ENCODE data around the gene NDUFS8.

NDUFS8 gene

DNA sequence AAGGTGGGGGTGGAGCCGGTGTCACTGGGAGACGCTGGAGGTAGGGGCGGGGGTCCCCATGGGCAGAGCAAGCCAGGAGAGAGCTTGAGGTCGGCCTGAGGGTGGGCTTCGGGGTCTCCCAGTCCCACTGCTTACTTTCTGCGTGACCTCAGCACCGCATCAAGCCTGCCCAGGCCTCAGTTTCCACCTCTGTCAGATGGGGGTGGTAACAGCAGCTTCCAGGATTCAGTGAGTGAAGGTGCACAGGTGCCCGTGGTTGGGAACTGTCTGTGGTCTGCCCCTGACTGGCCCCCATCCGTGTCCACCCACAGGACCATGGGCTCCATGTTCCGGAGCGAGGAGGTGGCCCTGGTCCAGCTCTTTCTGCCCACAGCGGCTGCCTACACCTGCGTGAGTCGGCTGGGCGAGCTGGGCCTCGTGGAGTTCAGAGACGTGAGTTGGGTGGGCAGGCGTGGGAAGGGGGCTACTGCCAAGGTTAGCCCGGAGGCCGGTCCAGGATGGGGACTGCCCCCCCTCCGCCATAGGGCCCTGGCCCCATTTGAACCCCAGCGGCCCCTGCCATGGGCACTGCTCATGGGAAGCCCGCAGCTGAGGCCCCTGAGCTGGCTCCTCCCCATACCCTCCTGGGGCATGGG is 10.6 kb downstream of the NDUFS8 start:
- intact Hi-C loops (cut with DNase I), result no loop called here
- DNase-seq, result no peak

DNA sequence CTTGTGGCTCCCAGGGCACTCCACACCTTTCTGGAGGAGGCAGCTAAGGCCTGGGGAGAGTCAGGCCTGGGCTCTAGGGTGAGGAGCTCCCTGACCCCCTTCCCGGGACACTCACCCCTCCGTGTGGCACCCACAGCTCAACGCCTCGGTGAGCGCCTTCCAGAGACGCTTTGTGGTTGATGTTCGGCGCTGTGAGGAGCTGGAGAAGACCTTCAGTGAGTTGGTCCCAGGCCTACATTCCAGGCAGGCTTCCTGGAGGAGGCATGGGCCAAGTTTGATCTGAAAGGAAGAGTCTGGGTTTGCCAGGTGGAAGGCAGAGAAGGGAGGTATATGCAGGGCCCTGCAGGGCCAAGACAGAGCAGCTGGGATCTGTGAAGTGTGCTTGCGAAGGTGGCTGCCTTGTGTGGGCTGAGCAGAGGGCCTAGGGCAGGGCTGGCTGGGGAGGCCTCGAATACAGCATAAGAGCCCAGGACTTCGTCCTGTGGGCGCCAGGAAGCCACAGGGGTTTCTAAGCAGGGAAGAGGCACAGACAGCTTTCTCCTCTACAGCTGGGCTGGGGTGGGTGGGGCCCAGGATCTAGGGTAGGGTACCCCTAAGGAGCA is 11.2 kb downstream of the NDUFS8 start:
- intact Hi-C loops (cut with DNase I), result no loop called here
- DNase-seq, result no peak

DNA sequence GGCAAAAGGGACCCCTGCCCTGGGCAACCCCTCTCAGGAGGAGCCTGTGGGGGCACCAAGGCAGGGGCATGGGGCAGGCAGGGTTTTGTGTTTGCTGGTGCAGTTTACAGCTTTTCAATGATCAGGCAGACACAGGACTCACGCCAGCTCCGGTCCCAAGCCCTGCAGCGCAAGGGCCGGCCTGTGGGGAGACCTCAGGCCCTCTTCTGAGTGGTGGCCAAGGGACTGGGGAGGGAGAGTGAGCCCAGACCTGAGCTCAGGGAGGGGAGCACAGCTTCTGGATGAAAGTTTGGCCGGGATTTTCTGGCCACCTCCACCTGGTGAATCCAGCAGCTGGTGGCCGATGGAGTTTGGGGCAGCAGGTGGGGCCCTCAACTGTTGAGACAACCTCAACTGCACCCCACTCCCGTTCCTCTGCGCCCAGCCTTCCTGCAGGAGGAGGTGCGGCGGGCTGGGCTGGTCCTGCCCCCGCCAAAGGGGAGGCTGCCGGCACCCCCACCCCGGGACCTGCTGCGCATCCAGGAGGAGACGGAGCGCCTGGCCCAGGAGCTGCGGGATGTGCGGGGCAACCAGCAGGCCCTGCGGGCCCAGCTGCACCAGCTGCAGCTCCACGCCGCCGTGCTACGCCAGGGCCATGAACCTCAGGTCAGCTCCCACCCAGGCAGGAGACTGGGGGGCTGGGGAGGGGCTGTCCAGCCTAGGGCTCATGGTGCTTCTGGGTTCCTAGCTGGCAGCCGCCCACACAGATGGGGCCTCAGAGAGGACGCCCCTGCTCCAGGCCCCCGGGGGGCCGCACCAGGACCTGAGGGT is 11.9 kb downstream of the NDUFS8 start:
- no peak for DNase-seq

DNA sequence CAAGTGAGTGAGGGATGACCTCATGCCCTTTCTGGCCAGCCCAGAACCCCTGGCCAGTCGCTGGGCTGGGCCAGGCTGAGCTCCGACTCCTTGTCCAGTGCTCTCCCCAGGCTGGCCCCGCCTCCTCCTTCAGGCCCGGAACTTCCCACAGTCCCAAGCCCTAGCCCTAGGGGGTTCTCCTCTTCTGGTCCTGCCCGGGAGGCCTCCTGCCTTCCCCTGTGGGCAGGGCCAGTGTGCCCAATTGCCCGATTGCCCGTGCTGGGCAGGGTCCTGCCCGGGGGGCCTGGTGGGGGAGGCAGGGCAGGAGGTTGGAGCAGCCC is 12.5 kb downstream of the NDUFS8 start:
- intact Hi-C loops (cut with DNase I), result no loop called here

More for the DNA sequence above, 11.9 kb downstream of the NDUFS8 start:
- intact Hi-C loops (cut with DNase I), result no loop called here

DNA sequence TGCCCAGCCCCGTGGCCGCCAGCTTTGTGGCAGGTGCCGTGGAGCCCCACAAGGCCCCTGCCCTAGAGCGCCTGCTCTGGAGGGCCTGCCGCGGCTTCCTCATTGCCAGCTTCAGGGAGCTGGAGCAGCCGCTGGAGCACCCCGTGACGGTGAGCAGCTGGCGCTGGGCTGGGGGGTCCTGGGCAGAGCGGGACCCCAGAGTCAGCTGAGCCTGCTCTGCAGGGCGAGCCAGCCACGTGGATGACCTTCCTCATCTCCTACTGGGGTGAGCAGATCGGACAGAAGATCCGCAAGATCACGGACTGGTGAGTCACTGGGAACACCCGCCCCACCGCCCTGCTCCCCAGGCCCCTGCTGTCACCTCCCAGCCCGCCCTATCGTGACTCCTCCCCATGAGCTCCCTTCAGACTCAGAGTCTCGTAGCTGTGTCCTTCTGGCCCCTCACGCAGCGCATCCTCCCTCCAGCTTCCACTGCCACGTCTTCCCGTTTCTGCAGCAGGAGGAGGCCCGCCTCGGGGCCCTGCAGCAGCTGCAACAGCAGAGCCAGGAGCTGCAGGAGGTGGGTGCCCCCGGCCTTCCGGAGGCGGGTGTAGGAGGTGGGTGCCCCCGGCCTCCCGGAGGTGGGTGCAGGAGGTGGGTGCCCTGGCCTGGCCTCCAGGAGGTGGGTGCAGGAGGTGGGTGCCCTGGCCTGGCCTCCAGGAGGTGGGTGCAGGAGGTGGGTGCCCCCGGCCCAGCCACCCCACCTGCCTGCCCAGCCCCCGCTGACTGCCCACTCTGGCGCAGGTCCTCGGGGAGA is 13.1 kb downstream of the NDUFS8 start:
- peak in 1 of 42 donors; percentile 25 for DNase-seq
- intact Hi-C loops (cut with DNase I), result no loop called here

More for the DNA sequence above, 12.5 kb downstream of the NDUFS8 start:
- no peak for DNase-seq

DNA sequence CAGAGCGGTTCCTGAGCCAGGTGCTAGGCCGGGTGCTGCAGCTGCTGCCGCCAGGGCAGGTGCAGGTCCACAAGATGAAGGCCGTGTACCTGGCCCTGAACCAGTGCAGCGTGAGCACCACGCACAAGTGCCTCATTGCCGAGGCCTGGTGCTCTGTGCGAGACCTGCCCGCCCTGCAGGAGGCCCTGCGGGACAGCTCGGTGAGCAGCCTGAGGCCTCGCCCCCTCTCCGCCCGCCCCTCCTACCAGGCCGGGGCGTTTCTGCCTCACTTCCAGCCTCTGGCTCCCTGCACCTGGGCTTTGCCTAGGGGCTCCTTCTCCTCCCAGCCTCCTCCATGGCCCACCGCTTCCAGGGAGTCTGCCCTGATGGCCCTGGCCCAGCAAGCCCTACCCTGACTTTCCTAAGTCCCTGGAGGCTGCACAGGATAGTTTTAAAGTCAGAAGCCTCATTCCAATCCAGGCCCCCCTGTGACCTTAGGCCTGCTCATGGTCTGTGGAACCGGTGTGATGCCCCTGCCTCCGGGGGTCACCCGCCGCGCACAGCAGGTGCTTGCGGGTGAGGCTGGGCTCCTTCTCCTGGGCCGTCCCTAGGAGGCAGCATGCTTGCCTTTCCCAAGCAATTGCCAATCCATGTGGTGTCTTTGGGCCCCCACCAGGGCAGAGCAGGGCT is 13.8 kb downstream of the NDUFS8 start:
- no peak for DNase-seq
- intact Hi-C loops (cut with DNase I), result no loop called here

DNA sequence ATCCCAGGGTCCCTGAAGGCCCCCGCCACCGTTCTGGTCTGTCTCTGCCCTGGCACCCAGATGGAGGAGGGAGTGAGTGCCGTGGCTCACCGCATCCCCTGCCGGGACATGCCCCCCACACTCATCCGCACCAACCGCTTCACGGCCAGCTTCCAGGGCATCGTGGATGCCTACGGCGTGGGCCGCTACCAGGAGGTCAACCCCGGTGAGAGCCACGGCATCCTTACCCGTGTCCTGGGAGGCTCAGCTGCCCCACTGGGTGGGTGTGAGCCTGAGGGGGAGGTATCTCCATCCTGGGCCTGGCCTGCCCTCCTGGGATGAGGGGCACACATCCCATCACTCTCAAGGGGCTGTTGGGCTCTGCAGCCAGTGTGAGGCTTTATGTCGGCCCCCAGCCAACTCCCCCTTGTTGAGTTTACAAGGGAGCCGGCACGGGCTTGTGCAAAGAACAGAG is 14.4 kb downstream of the NDUFS8 start:
- intact Hi-C loops (cut with DNase I), result no loop called here
- no peak for DNase-seq

DNA sequence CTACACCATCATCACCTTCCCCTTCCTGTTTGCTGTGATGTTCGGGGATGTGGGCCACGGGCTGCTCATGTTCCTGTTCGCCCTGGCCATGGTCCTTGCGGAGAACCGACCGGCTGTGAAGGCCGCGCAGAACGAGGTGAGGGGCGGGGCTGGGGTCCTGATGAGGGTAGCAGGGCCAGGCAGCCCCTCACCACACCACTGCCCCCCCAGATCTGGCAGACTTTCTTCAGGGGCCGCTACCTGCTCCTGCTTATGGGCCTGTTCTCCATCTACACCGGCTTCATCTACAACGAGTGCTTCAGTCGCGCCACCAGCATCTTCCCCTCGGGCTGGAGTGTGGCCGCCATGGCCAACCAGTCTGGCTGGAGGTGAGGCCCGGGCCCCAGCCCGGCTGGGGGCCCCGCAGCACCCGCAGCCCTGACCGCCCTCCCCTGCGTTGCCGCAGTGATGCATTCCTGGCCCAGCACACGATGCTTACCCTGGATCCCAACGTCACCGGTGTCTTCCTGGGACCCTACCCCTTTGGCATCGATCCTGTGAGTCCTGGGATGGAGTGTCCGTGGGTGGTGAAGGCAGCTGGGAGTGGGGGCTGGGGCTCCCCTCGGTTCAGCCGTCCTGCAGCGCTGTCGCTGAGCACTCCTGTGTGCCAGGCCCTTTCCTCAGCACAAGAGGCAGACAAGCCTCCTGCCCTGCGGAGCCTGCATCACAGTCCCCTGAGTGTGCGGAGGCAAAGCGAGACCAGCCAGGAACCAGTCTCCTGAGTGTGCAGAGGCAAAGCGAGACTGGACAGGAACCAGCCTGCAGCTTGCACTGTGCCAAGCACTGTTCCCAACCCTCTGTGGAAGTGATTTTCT is 17.2 kb downstream of the NDUFS8 start:
- DNase-seq, result no peak
- intact Hi-C loops (cut with DNase I), result no loop called here

DNA sequence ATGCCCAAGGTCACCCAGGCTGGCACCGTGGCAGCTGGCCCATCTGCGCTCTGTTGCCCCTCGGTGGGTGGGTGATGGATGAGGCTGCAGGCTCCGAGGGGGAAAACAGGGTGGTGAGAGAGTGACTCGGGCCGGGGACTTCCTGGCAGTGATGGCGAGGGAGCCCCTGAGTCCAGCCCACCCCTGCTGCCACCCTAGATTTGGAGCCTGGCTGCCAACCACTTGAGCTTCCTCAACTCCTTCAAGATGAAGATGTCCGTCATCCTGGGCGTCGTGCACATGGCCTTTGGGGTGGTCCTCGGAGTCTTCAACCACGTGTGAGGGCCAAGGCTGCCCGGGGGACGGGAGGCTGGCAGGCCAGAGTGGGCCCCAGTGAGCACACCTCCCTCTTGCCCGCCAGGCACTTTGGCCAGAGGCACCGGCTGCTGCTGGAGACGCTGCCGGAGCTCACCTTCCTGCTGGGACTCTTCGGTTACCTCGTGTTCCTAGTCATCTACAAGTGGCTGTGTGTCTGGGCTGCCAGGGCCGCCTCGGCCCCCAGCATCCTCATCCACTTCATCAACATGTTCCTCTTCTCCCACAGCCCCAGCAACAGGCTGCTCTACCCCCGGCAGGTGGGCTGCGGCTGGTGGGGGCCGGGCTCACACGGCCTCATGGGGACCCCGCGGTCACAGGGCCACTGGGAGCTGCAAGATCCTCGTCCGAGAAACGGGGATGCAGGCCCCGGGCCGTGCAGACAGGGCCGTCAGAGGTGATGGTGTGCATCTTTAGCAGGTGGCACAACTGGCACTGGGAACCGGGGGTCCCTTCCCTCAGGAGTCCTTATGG is 18.4 kb downstream of the NDUFS8 start:
- no peak for DNase-seq
- intact Hi-C loops (cut with DNase I), result no loop called here

DNA sequence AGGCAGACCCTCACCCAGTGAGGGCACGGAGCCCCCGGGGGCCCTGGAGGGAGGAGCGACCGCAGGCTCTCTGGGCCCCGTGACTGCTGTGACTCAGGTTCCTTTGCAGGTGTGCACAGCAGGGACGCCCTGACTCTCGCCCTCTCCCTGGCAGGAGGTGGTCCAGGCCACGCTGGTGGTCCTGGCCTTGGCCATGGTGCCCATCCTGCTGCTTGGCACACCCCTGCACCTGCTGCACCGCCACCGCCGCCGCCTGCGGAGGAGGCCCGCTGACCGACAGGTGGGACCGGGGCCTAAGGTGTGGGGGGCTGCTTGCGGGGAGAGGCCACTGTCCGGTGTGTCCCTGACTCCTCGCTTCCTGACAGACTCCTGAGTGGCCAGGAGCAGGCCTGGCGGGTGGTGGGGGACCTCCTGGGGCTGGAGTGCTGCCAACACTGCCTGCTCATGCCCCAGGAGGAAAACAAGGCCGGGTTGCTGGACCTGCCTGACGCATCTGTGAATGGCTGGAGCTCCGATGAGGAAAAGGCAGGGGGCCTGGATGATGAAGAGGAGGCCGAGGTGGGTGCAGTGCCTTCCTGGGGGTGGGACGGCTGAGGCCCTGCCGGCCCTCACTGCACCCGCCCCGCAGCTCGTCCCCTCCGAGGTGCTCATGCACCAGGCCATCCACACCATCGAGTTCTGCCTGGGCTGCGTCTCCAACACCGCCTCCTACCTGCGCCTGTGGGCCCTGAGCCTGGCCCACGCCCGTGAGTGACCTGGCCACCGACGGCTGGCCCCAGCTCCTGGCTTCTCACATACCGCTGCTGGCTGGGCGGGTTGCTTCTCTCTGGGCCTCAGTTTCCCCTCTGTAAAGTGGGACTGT is 19.3 kb downstream of the NDUFS8 start:
- intact Hi-C loops (cut with DNase I), result no loop called here
- DNase-seq, result no peak

DNA sequence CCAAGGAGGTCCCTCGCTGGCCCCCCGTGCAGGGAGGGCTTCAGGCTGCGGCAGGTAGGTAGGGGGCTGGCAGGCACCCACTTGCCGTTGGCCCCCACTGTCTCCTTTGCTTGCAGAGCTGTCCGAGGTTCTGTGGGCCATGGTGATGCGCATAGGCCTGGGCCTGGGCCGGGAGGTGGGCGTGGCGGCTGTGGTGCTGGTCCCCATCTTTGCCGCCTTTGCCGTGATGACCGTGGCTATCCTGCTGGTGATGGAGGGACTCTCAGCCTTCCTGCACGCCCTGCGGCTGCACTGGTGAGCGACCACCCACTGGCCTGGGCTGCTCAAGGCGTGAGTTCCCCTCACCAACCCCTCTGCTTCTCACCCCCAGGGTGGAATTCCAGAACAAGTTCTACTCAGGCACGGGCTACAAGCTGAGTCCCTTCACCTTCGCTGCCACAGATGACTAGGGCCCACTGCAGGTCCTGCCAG is 19.9 kb downstream of the NDUFS8 start:
- DNase-seq, result no peak

DNA sequence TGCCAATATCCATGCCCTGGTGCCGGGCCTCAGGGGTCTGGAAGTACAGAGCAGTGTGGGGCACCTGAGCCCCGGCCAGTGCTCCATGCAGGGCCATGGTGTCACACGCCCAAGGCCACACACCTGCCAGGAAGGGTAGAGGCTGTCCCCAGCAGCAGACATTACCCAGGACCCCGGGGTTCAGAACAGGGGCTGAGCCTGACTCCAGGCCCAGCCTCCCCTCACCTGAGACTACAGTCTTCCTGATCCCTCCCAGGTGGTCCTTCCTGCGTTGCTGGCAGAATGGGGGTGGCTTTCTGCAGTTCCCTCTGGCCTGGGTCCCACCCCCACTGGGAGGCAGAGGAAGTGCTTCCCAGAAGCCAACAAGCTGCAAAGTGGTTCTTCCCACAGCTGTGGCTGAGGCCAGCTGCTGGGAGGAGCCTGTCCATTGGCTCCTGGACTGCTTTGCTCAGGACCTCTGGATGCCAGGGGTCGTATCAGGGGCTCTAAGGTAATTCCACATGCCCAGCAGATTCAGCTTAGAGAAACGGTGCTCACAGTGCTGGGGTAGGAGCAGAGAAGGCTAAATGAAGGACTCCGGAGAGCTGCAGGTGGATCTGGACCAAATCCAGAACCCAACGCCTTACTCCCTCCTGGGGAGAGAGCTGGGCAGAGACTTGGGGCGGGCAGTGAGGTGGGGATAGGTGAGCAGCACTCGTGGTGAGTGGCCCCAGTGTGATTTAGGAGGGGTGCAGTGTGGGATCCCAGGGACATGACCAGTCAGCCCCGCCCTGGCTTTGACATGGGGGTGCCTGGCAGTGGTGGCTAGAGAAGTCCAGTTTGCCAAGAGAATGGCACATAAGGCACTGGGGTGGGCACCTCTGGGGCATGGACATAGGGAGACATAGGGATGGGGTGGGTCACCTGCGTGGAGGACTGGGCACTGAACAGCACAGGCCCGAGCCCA is 21.0 kb downstream of the NDUFS8 start:
- no peak for DNase-seq
- intact Hi-C loops (cut with DNase I), result no loop called here

More for the DNA sequence above, 19.9 kb downstream of the NDUFS8 start:
- intact Hi-C loops (cut with DNase I), result no loop called here

DNA sequence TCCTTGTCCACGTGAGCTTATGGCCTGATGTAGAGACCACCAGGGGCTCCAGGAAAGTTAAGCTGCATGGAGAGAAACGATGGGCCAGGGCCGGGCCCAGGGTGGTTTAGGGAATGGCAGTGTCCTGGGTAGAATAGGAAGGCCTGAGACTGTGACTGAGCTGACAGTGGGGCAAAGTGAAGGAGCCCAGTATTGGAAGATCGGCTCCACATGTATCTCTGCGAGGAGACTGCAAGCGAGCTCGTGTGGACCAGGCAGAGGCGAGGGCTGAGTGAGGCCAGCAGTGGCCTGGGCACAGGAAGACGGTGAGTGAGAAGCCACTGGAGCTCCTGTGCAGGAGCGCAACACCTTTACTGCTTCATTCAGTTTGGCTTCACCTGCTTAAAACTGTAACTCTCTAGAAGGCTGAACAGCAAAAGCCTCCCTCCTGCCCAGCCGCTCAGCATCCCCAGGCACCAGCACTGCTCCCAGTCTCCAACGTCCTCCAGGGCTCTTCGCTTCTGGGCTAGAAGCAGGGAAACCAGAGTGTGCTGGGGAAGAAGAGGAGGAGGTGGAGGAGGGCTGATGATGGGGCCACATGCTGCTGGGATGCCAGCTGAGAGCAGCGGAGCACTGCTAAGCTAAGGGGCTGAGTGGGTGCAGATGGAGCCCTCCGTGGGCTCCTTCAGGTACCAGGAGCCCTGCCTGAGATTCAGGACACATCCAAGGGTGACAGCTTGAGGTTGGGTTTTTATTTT is 21.8 kb downstream of the NDUFS8 start:
- DNase-seq, result peak in 10 of 42 donors; percentile 43 to 78 (median 61)
- intact Hi-C loops (cut with DNase I), result no loop called here

DNA sequence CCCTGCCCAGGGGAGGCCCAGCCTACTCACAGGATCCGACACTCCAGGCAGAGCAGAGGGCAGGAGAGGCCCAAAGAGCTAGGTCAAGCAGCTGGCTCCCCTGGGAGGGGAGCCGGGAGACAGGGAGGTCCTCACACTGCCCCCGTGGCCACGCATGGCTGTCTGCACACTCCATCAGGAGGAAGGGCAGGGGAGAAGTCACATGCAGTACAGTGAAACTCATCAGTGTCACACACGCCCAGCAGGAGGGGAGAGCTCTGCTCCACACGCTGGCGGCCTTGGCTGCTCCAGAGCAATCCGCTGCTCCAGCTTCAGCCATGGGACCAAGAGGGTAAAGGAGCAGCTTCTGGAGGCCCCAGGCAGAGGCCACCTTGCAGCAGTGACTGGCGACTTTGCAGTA is 22.6 kb downstream of the NDUFS8 start:
- no peak for DNase-seq
- intact Hi-C loops (cut with DNase I), result no loop called here
